HG02973 (cell line): Measurements from ENCODE around the gene RPP40.
"Not testable (repeated sequence)": the region's sequence is repeated elsewhere in the genome, so short reads cannot be mapped to it uniquely, and the experiment has no call there.

Experiments
- ATAC-seq: cut with Tn5 transposase; IDR thresholded peaks from one replicate; pipeline ENCODE4 v1.9.1; 2021; ENCODE audit warnings: moderate library complexity; ENCODE audit not compliant: unreplicated experiment

The RPP40 gene

DNA sequence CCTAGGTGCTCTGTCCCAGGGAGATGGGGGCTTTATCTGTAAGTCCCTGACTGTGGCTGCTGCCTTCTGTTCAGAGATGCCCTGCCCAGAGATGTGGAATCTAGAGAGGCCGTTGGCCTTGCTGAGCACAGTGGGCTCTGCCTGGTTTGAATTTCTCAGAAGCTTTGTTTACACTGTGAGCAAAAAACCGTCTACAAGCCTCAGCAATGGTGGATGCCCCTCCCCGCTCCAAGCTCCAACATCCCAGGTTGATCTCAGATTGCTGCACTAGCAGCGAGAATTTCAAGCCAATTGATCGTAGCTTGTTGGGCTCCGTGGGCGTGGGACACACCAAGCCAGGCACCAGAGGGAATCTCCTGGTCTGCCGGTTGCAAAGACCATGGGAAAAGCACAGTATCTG is 16.3 kb upstream of the RPP40 start:
- ATAC-seq = no peak

DNA sequence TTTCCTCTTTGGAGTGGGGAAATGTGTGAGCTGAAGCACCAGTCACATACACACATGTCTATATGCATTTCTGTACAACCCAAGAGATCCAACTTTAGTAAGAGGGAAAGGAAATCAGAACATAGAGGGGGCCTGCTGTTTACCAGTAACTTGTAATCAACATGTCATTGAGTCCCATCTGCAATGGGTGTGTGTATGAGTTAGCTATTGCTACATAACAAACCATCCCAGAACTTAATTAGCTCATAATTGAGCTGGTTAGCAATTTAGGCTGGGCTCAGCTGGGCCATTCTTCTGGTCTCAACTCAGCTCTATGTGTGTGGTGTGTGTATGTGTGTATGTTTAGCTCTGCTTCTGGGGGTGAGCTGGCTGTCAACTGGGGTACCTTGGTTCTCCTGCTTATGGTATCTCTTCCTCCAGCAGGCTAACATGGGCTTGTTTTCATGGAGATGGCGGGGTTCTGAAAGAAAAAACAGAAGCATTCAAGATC is 10.3 kb upstream of the RPP40 start:
- no peak for ATAC-seq

DNA sequence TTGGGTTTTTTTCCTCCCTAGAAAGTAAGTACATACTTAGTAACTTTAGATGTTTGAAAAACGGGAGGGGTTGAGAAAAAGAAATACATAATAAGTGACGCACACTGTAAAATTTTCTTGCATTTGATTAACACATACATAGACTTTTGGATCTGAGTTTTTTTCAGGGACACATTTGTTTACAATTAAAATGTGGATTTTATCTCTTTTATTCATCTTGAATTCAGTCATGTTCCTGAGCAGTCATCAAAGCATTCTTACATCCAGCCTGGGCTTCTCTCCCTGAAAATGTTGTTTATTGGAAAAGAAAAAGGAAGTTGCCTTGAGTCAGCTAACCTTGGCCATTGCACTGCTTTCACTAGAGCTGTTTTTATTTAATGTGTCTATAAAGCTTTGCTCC is 8.7 kb upstream of the RPP40 start:
- no peak for ATAC-seq

- ATAC-seq = no peak
Measured at GRCh38 chr6:5011346-5011745, 7.5 kb upstream of the RPP40 start.

GRCh38 chr6:5007531-5007930 is 3.7 kb upstream of the RPP40 start:
- ATAC-seq = no peak

DNA sequence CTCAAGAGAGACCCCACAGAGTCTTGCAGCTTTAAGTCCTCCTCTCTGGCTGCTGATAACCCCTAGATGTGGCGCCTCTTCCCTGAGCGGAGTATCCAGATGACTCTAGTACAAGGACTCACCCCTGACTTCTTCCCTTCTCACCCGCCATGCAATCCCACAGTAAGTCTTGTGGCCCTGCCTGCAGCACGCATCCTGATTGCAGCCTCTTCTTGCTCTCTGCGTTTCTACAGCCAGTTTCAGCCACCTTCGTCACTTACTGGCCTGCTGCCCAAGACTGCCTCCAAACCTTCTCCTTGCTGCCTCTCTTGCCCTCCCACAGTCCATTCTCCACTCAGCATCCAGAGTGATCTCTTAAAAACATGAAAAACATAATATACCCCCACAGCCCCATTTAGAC is 2.4 kb upstream of the RPP40 start:
- no peak for ATAC-seq

GRCh38 chr6:5005038-5005433 is 1.2 kb upstream of the RPP40 start:
- not testable (repeated sequence) for ATAC-seq

DNA sequence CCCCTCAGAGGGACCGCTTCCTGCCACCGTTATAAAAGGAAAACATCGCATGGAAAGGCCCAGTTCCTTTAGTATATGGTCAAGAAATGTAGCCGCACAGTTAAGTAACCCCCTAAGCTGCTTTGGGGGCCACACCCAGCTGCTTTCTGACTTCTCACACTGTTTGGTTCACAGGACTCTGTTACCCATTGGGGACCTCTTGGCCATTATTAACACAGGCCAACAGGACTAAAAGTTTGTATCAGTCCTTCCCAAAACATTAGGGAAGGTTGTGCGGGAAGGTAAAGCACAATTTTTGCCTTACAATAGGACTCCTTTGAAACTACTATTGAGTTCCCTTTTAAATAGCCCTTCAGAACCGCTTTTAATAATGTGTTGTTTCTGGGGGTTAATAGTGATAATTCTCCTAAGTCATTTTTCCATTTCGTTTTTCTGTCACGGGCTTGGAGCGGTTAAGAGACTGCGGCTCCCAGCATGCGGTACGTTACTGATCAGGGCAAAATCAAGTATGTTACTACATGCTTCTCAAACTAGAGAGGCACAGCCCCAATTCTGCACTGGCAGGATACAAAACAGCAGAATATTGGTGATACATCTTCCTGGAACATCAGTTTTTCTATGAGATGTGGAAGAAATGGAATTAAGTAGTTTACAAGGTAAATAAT is 668 bp upstream of the RPP40 start:
- ATAC-seq = no peak

- ATAC-seq = no peak
Measured at GRCh38 chr6:4999586-4999985, 4.3 kb downstream of the RPP40 start.

DNA sequence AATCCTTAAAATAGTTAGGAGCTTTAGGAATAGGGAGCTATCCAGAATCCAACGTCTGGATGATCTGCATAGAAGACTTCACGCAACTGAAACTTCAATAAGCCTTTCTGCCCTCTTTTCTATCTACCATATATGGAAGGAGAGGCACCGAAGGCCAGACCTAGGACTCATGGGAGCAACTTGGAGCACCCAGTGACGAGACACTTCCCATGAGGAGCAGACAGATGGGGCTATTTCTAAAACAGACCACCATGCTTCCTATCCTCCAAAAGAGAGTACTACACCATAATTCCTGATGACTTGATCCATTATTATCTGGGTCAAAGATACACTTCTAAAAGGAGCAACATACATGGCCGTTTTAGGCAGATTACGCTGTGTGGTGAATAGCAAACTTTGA is 6.0 kb downstream of the RPP40 start:
- no peak for ATAC-seq

GRCh38 chr6:4994741-4995140 is 9.1 kb downstream of the RPP40 start:
- ATAC-seq = no peak

- no peak for ATAC-seq
Measured at GRCh38 chr6:4987432-4987831, 16.4 kb downstream of the RPP40 start.

DNA sequence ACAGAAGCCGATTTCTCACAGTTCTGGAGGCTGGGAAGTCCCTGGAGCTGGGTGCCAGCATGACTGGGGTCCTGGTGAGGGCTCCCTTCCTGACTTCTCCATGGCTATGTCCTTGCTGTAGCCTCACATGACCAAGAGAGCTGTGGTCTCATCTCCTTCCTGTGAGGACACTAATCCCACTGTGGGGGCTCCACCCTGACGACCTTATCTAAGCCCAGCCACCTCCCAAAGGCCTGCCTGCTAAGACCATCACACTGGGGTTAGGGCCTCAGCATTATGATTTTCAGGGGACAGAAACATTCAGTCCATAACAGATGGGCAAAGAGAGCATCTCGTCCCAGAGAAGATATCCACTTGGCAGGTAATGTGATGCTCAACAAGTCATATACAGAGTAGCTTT is 16.8 kb downstream of the RPP40 start:
- ATAC-seq = no peak

DNA sequence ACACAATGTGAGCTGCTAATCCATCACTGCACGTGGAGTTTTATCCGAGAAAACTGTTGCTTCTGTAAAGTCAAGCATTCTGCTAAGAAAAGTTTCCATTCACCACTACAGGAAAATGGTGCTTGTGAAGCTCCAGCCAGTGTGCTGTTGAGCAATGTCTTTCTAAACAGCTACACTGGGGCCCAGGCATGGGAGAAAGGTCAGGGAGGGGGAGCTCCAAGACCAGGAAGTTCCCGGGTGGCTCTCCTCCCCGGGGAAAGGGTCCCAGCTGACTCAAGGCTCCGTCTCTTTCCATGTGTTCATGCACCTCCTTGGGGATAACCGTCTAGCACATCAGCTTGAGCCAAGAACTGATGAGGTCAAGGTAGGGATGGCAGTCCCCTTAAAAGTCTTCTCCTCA is 20.5 kb downstream of the RPP40 start:
- no peak for ATAC-seq

- no peak for ATAC-seq
Measured at GRCh38 chr6:4981761-4982160, 22.1 kb downstream of the RPP40 start.

- no peak for ATAC-seq
Measured at GRCh38 chr6:4979426-4979825, 24.4 kb downstream of the RPP40 start.

DNA sequence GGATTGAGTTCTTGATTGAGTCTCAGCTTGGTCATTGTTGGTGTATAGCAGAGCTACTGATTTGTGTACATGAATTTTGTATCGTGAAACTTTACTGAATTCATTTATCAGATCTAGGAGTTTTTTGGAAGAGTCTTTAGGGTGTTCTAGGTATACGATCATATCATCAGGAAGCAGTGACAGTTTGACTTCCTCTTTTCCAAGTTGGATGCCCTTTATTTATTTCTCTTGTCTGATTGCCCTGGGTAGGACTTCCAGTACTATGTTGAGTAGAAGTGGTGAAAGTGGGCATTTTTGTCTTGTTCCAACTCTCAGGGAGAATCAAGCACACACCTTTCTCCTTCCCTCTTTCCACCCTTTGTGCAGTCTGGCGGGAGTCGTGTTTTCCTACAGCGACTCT is 26.4 kb downstream of the RPP40 start:
- no peak for ATAC-seq

GRCh38 chr6:4975506-4975905 is 28.3 kb downstream of the RPP40 start:
- no peak for ATAC-seq

DNA sequence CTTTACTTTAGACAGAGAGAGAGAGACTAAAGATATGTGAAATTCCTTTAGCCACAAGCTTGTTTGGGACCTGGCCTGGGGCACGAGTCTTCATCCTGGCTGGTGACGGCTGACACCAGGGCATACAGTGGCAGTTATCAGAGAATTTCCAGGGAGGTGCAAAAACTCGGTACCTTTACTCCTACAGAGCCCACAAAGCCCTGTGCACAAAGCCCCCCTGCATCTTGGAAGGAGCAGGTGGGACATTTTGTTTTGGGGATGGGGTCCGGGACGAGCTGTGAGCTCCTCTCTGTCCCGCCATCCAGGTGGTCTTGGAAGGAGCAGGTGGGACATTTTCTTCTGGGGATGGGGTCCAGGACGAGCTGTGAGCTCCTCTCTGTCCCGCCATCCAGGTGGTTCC is 28.9 kb downstream of the RPP40 start:
- ATAC-seq = no peak

DNA sequence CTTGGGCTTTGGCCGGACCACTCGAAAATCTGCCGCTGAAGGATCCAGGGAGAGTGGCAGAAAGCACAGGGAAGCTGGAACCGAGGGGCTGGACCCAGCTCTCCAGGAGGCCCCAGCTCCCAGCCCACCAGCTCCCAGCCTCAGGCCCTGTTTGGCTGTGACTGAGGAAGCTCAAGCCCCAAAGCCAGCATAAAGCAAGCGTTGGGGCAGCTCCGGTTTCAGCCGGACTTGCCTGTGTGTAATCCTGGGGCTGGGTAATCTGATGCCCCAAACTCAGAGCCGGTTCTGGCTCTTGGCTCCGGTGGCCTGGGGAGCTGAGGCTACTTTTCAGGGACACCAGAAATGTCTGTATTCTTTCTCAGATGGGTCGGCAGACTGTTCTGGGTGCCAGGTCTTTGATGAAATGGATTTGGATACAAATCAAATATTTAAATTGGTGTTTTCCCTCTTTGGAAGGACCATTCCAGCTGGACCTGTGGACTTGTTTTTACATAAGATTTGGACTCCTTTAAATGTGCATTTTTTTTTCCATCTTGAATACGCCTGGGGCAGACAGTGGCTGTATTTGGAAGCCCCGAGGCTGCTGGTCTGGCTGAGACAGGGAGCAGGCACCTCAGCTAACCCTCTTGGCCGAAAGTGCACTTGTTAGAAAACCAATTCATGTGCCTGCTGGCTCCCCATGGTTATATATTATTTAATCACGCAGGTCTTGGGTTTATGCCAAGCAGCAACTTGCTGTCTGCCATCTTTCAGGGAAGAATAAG is 29.7 kb downstream of the RPP40 start:
- no peak for ATAC-seq

DNA sequence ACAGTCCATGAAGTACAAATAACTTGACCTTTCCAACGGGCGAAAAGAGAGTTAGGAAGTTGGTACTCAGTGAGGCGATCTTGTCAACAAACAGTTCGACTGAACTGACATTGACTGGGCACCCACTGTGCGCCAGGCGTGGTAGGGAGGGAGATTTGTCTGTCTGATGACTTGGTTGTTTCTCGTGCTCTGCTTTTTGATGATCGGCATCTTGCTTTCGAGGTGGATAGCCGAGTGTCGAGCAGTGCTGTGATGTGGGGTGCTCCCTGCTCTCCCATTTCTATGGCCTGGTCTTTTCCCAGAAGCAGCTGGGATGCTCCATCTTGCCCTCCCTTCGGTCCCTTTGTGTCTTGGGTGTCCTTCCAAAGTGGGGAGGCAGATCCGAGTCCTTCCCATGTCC is 30.4 kb downstream of the RPP40 start:
- ATAC-seq = no peak

GRCh38 chr6:4972438-4972837 is 31.4 kb downstream of the RPP40 start:
- ATAC-seq = no peak

GRCh38 chr6:4971851-4972250 is 32.0 kb downstream of the RPP40 start:
- ATAC-seq = no peak
